GM19328 (cell line): ENCODE measurements around the gene C11orf24.

ENCODE experiments used
- ATAC-seq: cut with Tn5 transposase; IDR thresholded peaks from one replicate; pipeline ENCODE4 v1.9.1; 2021; ENCODE audit warnings: mild to moderate bottlenecking, moderate library complexity; ENCODE audit not compliant: unreplicated experiment

C11orf24 gene

GRCh38 chr11:68273026-68273738 lies 1.4 kb upstream of the C11orf24 start:
- ATAC-seq = no peak

DNA sequence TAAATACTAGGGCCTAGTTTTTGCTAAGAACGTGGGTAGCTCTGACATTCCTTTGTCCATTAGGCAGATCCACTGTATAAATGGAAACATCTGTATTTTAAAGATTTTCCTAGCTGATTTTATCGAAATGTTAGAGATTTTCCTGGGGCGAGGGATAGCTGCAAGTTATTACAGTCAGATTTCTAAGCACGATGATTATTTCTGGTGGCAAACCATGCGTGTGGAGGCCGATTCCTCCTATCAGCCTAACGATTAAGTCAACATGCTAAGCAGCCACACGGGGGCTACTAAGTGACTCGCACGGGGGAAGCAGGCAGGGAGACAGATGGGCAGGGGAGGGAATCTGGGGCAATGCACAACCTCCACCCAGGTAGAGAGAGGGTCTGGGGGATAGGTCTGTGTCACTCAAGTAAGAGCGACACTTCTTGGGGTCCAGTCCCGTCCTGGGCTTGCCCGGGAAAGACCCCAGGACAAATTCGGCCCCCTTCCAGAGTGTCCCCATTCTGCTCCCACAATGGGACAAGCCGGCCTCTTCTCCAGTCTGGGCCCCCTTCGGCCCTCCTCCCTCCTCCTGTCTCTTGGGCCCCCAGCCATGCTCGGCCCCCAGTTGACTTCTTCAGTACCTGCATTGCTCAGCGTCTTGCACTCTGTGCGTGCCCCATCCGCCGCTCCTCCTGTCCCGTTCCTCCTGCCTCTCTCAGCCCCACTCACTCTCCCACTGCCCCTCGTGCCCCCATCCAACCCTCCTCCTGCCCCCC lies 571 bp downstream of the C11orf24 start:
- peak; percentile 2 for ATAC-seq

DNA sequence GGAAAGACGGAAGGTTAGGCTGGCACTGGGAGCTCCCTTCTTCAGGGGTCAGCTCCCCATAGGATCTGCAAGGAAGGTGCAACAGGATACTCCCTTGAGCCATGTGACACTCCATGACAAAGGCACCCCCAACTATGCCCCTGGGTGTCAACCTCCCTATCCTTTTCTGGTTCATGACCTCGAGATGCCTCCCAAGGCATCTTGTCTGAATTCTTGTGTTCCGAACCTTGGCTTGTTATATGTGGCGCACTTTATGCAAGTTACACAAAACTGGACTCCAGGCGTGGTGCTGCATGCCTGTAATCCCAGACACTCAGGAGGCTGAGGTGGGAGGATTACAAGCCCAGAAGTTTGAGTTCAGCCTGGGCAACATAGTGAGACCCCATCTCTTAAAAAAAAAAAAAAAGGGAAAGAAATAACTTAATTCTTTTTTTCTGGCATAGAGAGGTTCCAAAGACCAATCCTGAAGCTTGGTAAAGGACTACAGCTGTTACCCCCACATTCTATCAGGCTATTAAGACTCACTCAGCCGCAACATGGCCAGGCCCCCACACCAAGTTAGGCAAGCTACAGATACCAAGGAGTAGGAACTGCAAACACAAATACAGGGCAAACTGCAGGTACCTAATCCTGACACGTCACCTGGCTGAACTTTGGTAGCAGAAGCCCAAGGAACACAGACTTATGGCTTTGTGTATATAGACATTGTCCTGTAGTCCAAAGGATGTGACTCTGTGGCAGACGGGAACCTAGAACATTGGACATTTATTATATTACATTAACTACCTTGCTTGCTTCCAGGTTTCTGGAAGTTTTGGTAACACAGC lies 1.4 kb downstream of the C11orf24 start:
- no peak for ATAC-seq

DNA sequence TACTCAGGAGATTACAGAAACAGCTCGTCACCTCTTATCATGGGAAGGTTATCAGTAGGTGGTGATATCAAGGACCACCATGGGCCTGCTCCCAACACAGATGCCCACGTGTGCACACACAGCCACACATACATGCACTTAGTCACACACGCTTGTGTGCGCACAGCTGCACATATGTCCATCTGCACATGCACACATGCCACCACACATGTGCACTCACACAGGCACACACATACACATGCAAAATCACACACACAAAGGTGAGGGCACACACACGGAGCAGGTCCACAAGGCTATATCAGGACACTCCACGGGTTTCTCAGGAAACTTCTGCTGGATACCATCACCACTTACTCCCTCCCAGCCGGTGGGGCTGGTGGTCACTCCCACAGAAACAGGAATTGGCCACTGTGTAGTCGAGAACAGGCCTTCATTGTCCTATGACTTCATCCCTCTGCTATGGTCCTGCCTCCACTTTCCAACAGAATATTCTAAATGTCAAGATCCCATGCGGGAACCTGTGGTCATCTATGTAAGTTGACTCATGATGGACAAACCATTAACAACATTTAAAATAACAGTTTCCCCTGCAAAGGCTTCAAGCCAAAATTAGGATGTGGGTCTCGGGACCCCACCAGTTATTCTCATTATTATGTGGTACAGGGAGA lies 2.2 kb downstream of the C11orf24 start:
- no peak for ATAC-seq

DNA sequence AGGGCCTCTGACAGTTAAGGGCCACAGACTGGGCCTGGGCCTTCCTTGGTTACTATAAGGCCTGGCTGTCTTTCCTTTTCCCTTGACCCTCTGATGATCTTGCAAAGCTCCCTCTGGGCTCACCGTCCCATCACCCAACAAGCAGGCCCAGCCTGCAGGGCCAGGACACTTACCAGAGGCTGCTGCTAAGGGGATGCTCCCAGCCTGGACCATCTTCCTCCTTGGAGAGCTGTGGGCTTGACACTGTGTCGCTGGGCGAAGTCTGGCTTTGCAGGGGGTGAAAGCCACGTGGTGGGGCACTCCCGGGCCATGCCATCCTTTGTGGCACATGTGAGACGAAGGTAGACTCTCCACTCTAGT lies 3.9 kb downstream of the C11orf24 start:
- ATAC-seq = no peak

DNA sequence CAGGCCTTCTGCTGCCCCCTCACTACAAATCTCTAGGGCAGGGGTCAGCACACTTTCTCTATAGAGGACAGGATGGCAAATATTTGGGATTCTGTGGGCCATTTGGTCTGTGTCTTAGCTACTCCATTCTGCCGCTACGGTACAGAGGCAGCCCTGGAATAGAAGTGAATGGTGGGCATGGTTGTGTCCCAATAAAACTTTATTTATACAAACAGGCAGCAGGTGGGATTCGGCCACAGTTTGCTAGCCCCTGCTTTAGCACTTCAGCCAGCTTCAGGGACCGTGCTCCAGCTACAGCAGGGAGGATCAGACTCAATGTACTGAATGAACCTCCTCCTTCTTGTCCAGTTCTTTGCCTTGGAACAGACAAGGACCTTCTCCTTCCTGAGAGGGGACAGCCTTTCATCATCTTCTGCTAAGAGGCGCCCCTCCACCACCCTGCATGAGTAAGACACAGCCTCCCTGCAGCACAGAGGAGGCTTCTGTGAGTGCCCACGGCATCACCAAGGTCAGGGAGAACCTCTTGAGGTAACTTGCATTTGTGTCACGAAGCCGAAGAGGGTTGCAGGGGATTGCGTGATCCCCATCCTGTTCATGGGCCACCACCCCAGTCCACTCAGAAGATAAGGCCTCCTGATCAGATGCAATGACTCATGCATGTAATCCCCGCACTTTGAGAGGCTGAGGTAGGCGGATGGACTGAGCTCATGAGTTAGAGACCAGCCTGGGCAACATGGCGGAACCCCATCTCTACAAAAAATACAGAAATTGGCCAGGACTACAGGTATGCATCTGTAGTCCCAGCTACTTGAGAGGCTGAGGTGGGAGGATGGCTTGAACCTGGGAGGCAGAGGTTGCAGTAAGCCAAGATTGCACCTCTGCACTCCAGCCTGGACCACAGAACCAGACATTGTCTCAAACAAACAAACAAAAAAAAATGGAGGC lies 4.6 kb downstream of the C11orf24 start:
- no peak for ATAC-seq

- ATAC-seq = peak; percentile 63
These were observed 5.5 kb downstream of the C11orf24 start for GRCh38 chr11:68266121-68266891.

- ATAC-seq = no peak
These were observed 6.8 kb downstream of the C11orf24 start for GRCh38 chr11:68264741-68265540.

DNA sequence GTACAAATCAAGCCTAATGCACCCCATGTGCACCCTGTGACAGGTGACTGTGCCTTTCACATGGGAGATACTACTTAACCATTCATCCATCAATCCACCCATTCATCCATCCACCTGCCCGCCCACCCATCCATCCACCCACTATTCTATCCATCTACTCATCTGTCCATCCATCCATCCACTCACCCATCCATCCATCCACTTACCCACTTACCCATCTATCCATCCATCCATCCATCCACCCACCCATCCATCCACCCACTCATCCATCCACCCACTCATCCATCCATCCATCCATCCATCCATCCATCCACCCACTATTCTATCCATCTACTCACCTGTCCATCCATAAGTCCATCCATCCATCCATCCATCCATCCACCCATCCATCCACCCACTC lies 7.5 kb downstream of the C11orf24 start:
- ATAC-seq = no peak

GRCh38 chr11:68263444-68264035 lies 8.2 kb downstream of the C11orf24 start:
- ATAC-seq = no peak

- ATAC-seq = no peak
These were observed 9.3 kb downstream of the C11orf24 start for GRCh38 chr11:68262544-68262827.

DNA sequence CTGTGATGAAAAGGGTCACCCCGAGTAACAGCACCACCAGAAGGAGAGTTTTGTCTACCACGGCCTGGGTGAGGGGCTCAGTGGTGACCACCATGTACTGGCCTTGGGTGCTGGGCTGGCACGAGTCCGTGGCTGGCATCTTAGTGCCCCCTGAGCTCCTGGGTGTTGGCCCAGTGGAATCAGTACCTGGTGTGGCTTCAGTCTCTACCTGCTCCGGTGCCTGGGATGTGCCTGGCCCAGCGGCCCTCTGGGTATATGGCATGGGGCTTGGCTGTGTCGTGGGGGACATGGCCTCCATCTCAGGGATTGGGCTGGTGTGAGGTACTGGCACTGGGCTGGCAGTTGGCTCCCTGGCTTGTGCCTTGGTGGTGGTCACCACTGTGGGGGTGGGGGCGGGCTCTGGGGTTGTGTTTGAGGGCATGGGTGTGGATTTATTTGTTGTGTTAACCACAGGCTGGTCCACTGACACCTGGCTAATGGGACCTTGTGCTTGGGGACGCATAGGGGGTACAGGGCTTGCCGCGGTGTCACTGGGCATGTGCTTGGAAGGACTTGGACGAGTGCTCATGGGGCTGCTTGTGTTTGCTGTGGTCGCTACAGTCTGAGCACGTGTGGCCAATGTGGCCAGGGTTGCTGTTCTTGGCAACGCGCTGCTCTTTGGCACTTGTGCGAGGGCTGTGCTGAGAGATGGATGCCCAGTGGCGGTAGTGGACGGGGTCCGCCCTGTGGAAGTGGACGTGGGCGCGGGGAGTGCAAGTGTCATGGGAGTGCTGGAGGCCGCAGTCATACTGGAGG lies 9.8 kb downstream of the C11orf24 start:
- ATAC-seq = no peak

- ATAC-seq = no peak
These were observed 10.8 kb downstream of the C11orf24 start for GRCh38 chr11:68261006-68261405.

- ATAC-seq = no peak
These were observed 11.3 kb downstream of the C11orf24 start for GRCh38 chr11:68260484-68260883.

DNA sequence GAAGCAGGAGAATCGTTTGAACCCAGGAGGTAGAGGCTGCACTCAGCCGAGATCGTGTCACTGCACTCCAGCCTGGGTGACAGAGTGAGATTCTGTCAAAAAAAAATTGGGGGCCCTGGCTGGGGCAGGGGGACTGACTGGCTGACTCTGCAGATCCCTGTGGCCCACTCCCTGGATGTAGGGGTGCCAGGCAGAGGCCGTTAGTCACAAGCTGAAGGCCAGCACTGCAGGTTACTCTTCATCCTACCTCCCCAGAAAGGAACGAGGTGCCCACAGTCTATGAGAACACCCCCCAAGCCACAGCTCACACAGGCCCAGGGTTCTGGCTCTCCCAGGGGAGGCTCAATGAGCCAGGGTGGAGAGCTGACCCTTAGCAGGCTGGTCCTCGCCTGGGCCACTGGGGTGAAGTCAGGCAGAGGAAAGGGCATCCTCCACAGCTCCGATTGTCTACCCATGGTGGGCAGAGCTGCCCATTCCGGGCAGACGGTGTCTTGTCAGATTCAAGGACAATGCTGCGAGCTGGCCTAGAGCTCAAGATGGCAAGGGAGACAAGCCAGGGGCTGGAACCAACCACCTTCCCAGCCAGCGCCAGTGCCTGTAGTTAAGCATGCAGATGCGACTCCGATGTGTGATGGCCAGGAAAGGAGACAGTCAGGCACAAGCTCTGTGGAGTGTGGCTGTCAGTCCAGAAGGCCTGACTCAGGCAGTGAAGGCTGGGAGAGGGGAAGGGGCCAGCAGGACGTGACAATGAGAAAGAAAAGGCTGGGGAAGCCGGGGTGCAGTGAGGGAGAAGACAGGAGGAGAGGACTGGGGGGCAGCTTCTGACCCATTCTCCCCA lies 12.4 kb downstream of the C11orf24 start:
- ATAC-seq = no peak

GRCh38 chr11:68258363-68258765 lies 13.4 kb downstream of the C11orf24 start:
- no peak for ATAC-seq
